ENCODE measurements around the gene ANKRD1.

ANKRD1 gene

GRCh38 chr10:90930971-90931871, 10.3 kb upstream of the ANKRD1 start:
- no peak for DNase-seq

GRCh38 chr10:90930070-90930837, 9.4 kb upstream of the ANKRD1 start:
- DNase-seq, result no peak

- DNase-seq, result no peak
Measured at GRCh38 chr10:90929179-90929578, 8.3 kb upstream of the ANKRD1 start.

- DNase-seq, result no peak
Measured at GRCh38 chr10:90927293-90927692, 6.4 kb upstream of the ANKRD1 start.

- no peak for DNase-seq
Measured at GRCh38 chr10:90925079-90926029, 4.5 kb upstream of the ANKRD1 start.

- DNase-seq, result no peak
Measured at GRCh38 chr10:90924552-90924951, 3.7 kb upstream of the ANKRD1 start.

- no peak for DNase-seq
Measured at GRCh38 chr10:90923111-90923731, 2.3 kb upstream of the ANKRD1 start.

GRCh38 chr10:90921906-90922305, 1.0 kb upstream of the ANKRD1 start:
- DNase-seq, result no peak

- DNase-seq, result no peak
Measured at GRCh38 chr10:90919683-90920574, 958 bp downstream of the ANKRD1 start.

- DNase-seq, result no peak
Measured at GRCh38 chr10:90917968-90918318, 2.9 kb downstream of the ANKRD1 start.

GRCh38 chr10:90917238-90917967, 3.5 kb downstream of the ANKRD1 start:
- DNase-seq, result no peak

GRCh38 chr10:90916392-90917237, 4.3 kb downstream of the ANKRD1 start:
- no peak for DNase-seq

GRCh38 chr10:90915766-90916075, 5.2 kb downstream of the ANKRD1 start:
- no peak for DNase-seq

GRCh38 chr10:90914992-90915765, 5.7 kb downstream of the ANKRD1 start:
- DNase-seq, result no peak

GRCh38 chr10:90913774-90914420, 7.0 kb downstream of the ANKRD1 start:
- no peak for DNase-seq

- no peak for DNase-seq
Measured at GRCh38 chr10:90912854-90913479, 7.9 kb downstream of the ANKRD1 start.

GRCh38 chr10:90912174-90912573, 8.7 kb downstream of the ANKRD1 start:
- DNase-seq, result no peak

Measured in CD4-positive, alpha-beta T cell treated with Interleukin-6 for 4 hours (primary cell).